Astrocyte (in vitro differentiated cells and primary cell): Measurements from ENCODE around the gene SNAPIN. TPM values are rescaled to one million over a fixed set of nuclear protein-coding genes. Genes with fewer than 3 reads are reported as not detected.
A peak's percentile ranks its signal among the peaks of the same experiment; 100 is the strongest.

Experiments used
- DNase-seq: peaks from one replicate; pipeline ENCODE4 v3.0.0-alpha.2; 2010; ENCODE audit warnings: low read depth
- FAIRE-seq: peaks from 2 replicates; lab custom pipeline; 2011; peaks lifted over from hg19 to GRCh38; lab: Jason Lieb, UNC
- H2AFZ ChIP-seq: 2 replicates; pipeline ENCODE4 v1.6.0; 2012; ENCODE audit warnings: low read depth, low read length, inconsistent platforms
- H3K27ac ChIP-seq: 2 replicates; pipeline ENCODE4 v1.5.1; 2011; ENCODE audit warnings: low read depth, low read length, inconsistent platforms
- H3K27me3 ChIP-seq: 2 replicates; pipeline ENCODE4 v1.6.0; 2011; ENCODE audit warnings: low read length, inconsistent platforms; ENCODE audit not compliant: insufficient read depth
- H3K36me3 ChIP-seq: 2 replicates; pipeline ENCODE4 v1.5.1; 2011; ENCODE audit warnings: low read length, inconsistent platforms; ENCODE audit not compliant: insufficient read depth
- H3K4me1 ChIP-seq: 2 replicates; pipeline ENCODE4 v1.5.1; 2011; ENCODE audit warnings: low read length, inconsistent platforms; ENCODE audit not compliant: insufficient read depth
- H3K4me2 ChIP-seq: 2 replicates; pipeline ENCODE4 v1.6.0; 2012; ENCODE audit warnings: low read length, inconsistent platforms
- H3K4me3 ChIP-seq: 2 replicates; pipeline ENCODE4 v1.5.1; 2011; ENCODE audit warnings: low read depth, mild to moderate bottlenecking, low read length, inconsistent platforms; ENCODE audit not compliant: insufficient read depth
- H3K79me2 ChIP-seq: 2 replicates; pipeline ENCODE4 v1.6.0; 2012; ENCODE audit warnings: mild to moderate bottlenecking, low read length, inconsistent platforms; ENCODE audit not compliant: insufficient read depth
- H3K9ac ChIP-seq: 2 replicates; pipeline ENCODE4 v1.6.0; 2012; ENCODE audit warnings: mild to moderate bottlenecking, low read length, inconsistent platforms
- H3K9me3 ChIP-seq: 2 replicates; pipeline ENCODE4 v1.5.1; 2012; ENCODE audit warnings: low read depth, mild to moderate bottlenecking, low read length, inconsistent platforms; ENCODE audit not compliant: insufficient read depth
- H4K20me1 ChIP-seq: 2 replicates; pipeline ENCODE4 v1.6.0; 2012; ENCODE audit warnings: low read length, inconsistent platforms; ENCODE audit not compliant: insufficient read depth
- H3K27ac Mint-ChIP-seq: one replicate; pipeline ENCODE4 v1.8.0; 2021; ENCODE audit warnings: mild to moderate bottlenecking, mixed read lengths; ENCODE audit not compliant: unreplicated experiment
- H3K27me3 Mint-ChIP-seq: one replicate; pipeline ENCODE4 v1.8.0; 2021; ENCODE audit warnings: low read depth, mixed read lengths; ENCODE audit not compliant: unreplicated experiment
- H3K36me3 Mint-ChIP-seq: one replicate; pipeline ENCODE4 v1.8.0; 2021; ENCODE audit warnings: low read depth, mixed read lengths; ENCODE audit not compliant: unreplicated experiment
- H3K4me1 Mint-ChIP-seq: one replicate; pipeline ENCODE4 v1.8.0; 2021; ENCODE audit warnings: low read depth, mixed read lengths; ENCODE audit not compliant: unreplicated experiment
- H3K4me3 Mint-ChIP-seq: one replicate; pipeline ENCODE4 v1.8.0; 2021; ENCODE audit warnings: mild to moderate bottlenecking, moderate library complexity, mixed read lengths; ENCODE audit not compliant: unreplicated experiment
- H3K9me3 Mint-ChIP-seq: one replicate; pipeline ENCODE4 v1.8.0; 2021; ENCODE audit warnings: mild to moderate bottlenecking, mixed read lengths; ENCODE audit not compliant: unreplicated experiment
- EZH2 ChIP-seq: IDR thresholded peaks from 2 replicates; pipeline ENCODE4 v1.6.1; 2012; ENCODE audit warnings: mild to moderate bottlenecking, low read length, inconsistent platforms; ENCODE audit not compliant: insufficient read depth
- total RNA-seq: library from RNA; stranded (reverse); gene quantifications from 2 replicates; pipeline ENCODE4 v1.2.1, GENCODE V29; 2021
- TF ChIP-seq, protein P1 (sequence below): IDR thresholded peaks from 2 replicates; pipeline ENCODE4 v1.5.1; 2011; ENCODE audit warnings: low read depth, mild to moderate bottlenecking, inconsistent platforms, low read length, moderate library complexity; ENCODE audit not compliant: insufficient read depth

The SNAPIN gene
- total RNA-seq, 1 donor from 2014 or later = 31.3 TPM

DNA sequence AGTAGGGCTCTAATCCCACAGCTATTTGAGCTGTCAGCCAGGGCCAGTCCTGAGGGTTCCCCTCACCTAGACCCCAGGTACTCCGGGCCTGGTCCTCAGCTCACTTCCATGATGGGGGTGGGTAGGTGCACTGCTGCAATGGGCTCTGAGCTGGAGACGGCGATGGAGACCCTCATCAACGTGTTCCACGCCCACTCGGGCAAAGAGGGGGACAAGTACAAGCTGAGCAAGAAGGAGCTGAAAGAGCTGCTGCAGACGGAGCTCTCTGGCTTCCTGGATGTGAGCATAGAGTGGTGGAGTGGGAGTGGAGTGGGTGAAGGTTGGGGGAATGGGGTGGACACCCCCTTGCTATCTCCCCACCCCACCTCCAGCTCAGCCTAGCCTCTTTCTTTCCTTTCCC, 28.1 kb upstream of the SNAPIN start:
- no peaks in the 10 kb centered on the region for H3K27me3 ChIP-seq
- FAIRE-seq (no peak), DNase-seq (no peak)
- no peaks in the 10 kb centered on the region for H3K9me3 Mint-ChIP-seq
- H3K4me1 ChIP-seq = peaks cover 30% of the 10 kb centered on the region
- no peak overlapping the region for H3K27ac ChIP-seq
- H3K79me2 ChIP-seq = peaks cover 29% of the 10 kb centered on the region
- H3K4me1 Mint-ChIP-seq = peaks cover 36% of the 10 kb centered on the region
- H4K20me1 ChIP-seq = peaks cover 9% of the 10 kb centered on the region
- no peak overlapping the region for H3K4me2 ChIP-seq
- H3K4me3 ChIP-seq = no peak overlapping the region
- H3K36me3 ChIP-seq = peaks cover 3% of the 10 kb centered on the region
- H3K4me3 Mint-ChIP-seq = no peak overlapping the region
- H3K9ac ChIP-seq = no peak overlapping the region
- H3K27ac Mint-ChIP-seq = no peak overlapping the region
- H3K36me3 Mint-ChIP-seq = peaks cover 4% of the 10 kb centered on the region
- H3K9me3 ChIP-seq = no peaks in the 10 kb centered on the region
- TF ChIP-seq EZH2 = no peak
- TF ChIP-seq, protein P1, sequence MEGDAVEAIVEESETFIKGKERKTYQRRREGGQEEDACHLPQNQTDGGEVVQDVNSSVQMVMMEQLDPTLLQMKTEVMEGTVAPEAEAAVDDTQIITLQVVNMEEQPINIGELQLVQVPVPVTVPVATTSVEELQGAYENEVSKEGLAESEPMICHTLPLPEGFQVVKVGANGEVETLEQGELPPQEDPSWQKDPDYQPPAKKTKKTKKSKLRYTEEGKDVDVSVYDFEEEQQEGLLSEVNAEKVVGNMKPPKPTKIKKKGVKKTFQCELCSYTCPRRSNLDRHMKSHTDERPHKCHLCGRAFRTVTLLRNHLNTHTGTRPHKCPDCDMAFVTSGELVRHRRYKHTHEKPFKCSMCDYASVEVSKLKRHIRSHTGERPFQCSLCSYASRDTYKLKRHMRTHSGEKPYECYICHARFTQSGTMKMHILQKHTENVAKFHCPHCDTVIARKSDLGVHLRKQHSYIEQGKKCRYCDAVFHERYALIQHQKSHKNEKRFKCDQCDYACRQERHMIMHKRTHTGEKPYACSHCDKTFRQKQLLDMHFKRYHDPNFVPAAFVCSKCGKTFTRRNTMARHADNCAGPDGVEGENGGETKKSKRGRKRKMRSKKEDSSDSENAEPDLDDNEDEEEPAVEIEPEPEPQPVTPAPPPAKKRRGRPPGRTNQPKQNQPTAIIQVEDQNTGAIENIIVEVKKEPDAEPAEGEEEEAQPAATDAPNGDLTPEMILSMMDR = no peak
- no peaks in the 10 kb centered on the region for H3K27me3 Mint-ChIP-seq
- H2AFZ ChIP-seq = no peak overlapping the region

DNA sequence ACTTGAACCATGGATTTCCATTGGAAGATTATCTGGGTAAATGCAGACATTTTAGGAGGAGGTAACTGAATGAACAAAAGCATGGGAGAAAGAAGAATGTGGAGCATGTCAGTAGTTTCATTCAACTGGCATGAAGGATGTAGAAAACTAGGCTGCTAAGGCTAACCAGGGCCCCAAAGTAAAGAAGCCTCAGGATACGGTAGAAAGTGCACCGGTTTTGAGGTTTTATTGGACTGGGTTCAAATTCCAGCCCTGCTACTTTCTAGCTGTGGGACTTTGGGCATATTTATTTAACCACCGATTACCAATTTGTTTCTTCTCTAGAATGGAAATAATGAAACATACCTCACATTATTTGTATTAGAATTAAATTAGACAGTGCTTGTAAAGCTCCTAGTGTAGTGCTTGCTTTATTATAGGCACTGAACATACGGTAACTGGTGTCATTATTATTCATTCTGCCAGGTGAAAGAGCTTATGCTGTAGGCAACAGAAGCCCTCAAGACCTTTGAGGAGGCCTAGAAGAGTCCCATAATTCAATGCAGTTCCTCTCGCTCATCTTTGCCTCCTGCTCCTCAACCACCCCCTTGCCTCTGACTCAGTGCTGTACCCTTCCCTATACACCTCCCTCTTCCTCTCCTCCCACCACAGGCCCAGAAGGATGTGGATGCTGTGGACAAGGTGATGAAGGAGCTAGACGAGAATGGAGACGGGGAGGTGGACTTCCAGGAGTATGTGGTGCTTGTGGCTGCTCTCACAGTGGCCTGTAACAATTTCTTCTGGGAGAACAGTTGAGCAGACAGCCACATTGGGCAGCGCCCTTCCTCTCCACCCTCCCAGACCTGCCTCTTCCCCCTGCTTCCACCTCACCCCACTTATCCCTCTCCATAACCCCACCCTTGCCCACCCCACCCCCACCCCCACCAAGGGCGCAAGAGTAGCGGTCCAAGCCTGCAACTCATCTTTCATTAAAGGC, 27.2 kb upstream of the SNAPIN start:
- Mint-ChIP-seq H3K4me3 (no peak overlapping the region), H3K27ac (peak overlapping the region; percentile 55), H3K9me3 (no peaks in the 10 kb centered on the region), H3K36me3 (peaks cover 3% of the 10 kb centered on the region), H3K27me3 (no peaks in the 10 kb centered on the region), H3K4me1 (peaks cover 28% of the 10 kb centered on the region)
- peaks cover 23% of the 10 kb centered on the region for H3K4me1 ChIP-seq
- H4K20me1 ChIP-seq = peaks cover 15% of the 10 kb centered on the region
- no peaks in the 10 kb centered on the region for H3K27me3 ChIP-seq
- H2AFZ ChIP-seq = no peak overlapping the region
- DNase-seq (peak; percentile 34), FAIRE-seq (no peak)
- no peak overlapping the region for H3K4me2 ChIP-seq
- peaks cover 1% of the 10 kb centered on the region for H3K36me3 ChIP-seq
- H3K9ac ChIP-seq = no peak overlapping the region
- H3K27ac ChIP-seq = no peak overlapping the region
- no peaks in the 10 kb centered on the region for H3K9me3 ChIP-seq
- TF ChIP-seq, protein P1 = no peak
- no peak for TF ChIP-seq EZH2
- H3K79me2 ChIP-seq = peaks cover 29% of the 10 kb centered on the region
- H3K4me3 ChIP-seq = no peak overlapping the region
